ENCODE data around the gene SAMD11.

Gene SAMD11

GRCh38 chr1:932776-933602 lies 9.3 kb downstream of the SAMD11 start:
- DNase-seq = no peak

GRCh38 chr1:933603-933940 lies 9.8 kb downstream of the SAMD11 start:
- no peak for DNase-seq

- no peak for DNase-seq
Observed at GRCh38 chr1:934991-935750, 11.4 kb downstream of the SAMD11 start.

DNA sequence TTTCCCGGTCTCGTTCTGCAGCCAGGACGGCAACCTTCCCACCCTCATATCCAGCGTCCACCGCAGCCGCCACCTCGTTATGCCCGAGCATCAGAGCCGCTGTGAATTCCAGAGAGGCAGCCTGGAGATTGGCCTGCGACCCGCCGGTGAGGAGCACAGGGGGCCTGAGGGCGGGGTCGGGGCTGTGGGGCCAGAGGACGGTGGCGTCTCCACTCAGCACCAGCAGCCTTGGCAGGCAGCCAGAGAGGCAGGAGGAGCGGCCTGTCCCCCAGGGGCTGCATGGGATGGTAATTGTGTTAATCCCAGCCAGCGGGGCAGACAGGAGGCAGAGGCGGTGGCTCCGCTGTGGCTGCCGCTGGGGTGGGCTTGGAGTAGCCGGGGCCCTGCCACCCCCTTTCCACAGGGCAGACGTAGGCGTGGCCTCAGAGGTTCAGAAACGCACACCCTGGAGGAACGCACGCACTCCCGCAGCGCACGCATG lies 12.1 kb downstream of the SAMD11 start:
- peak; percentile 31 for DNase-seq

GRCh38 chr1:936348-937264 lies 12.9 kb downstream of the SAMD11 start:
- DNase-seq = no peak

GRCh38 chr1:937521-937920 lies 13.8 kb downstream of the SAMD11 start:
- no peak for DNase-seq

DNA sequence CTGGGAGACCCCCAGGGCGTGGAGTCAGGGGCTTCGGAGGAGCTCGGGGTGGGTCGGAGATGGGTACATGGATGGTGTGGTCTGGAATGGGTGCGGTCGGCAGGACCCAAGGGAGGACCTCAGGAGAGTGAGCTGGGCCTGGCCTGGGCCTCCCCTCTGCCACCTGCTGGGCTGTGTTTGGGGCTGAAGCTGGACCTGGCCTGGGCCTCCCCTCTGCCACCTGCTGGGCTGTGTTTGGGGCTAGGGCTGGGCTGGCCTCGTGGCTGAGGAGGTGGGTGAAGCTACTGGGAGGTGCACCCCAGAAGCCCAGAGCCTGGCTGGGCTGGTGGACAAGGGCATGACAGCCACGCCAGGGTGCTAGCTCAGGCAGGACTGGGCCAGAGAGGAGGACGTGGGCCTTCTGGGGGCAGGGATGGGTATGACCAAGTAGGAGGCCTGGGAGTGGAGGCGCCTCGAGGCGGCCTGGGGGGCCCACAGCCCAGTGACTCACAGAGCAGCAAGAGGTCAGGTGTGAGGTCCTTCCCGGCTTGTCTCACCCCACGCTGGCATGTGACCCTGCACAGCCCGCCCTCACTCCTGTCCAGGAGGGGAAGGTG lies 14.5 kb downstream of the SAMD11 start:
- no peak for DNase-seq

DNA sequence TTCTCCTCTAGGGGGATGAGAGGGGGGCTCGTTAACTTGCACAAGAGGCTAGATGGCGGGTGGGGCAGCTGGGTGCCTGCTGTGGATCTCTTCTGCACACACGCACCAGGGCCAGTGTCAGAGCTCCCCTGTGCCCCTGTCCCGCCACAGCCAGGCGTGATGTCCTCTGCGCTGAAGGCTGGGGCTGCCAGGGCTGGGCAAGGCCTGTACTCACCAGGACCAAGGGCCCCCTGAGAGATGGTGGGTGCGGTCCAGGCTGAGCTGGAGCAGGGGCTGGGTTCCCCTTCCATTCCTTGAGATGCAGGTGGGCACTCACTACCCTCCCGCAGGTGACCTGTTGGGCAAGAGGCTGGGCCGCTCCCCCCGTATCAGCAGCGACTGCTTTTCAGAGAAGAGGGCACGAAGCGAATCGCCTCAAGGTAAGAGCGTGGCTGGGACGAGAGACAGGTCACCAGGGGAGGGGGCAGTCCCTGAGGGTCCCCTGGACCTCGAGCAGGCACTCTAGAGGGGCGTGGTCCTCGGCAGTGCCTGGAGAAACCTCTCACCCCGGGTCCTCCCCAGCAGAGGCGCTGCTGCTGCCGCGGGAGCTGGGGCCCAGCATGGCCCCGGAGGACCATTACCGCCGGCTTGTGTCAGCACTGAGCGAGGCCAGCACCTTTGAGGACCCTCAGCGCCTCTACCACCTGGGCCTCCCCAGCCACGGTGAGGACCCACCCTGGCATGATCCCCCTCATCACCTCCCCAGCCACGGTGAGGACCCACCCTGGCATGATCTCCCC lies 15.2 kb downstream of the SAMD11 start:
- DNase-seq = no peak

GRCh38 chr1:939511-940106 lies 15.9 kb downstream of the SAMD11 start:
- DNase-seq = no peak

DNA sequence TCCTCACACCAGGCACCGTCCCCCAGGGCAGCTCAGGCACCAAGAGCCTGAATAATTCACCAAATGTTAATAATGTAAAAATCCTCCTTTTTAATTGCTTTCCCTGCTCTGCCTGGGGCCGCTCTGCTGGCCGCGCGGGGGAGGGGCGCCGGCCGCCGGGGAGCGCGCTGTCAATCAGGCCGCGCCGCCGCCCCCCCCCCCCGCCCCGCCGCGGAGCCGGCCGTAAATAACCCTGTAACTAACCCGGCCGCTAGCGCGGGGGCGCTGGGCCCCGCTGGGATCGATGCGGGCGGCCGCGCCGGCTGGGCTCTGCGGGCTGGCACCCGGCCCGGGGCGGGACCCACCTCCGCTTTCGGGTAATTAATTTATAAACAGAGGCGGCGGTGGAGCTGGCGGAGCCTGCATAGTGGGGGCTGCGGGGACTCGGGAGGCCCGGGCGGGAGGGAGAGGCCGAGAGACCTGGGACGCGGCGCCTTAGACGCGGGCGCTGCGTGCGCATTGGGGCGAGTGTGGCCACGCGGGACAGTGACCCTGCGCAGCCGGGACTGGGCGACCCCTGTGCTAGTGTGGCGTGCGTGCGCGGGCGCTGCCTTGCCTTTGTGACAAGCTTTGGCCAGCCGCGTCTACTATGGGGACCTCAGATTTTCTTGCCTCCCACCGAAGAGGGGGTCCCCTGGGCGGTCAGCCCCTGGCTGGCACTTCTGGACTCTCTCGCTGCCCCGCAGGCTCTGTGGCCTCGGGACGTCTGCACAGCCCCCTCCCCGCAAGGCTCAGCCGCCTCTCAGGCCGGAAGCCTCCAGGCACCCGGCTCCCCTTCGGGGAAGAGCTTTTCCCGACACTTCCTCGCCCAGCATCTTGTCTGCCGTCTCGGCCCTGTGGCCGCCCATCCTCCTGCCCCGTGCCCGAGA lies 16.6 kb downstream of the SAMD11 start:
- peak; percentile 36 for DNase-seq

DNA sequence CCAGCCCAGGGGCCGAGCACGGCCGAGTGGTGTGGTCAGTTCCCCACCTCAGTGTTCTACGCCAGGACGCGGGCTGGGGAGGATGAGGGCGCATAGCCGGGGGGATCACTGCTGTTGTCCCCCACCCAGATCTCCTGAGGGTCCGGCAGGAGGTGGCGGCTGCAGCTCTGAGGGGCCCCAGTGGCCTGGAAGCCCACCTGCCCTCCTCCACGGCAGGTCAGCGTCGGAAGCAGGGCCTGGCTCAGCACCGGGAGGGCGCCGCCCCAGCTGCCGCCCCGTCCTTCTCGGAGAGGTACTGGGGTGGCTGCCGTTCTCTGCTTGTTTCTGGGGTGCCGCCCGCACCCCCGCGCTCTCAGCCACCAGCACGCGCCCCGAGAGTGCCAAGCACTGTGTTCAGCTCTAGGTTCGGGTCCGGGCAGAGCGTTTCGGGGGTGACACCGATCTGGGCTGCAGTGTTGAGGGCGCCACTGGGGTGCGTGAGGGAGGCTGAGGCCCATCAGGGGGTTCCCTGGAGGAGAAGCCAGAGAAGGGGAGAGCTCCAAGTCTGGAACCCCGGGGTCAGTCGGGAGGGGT lies 17.4 kb downstream of the SAMD11 start:
- no peak for DNase-seq

DNA sequence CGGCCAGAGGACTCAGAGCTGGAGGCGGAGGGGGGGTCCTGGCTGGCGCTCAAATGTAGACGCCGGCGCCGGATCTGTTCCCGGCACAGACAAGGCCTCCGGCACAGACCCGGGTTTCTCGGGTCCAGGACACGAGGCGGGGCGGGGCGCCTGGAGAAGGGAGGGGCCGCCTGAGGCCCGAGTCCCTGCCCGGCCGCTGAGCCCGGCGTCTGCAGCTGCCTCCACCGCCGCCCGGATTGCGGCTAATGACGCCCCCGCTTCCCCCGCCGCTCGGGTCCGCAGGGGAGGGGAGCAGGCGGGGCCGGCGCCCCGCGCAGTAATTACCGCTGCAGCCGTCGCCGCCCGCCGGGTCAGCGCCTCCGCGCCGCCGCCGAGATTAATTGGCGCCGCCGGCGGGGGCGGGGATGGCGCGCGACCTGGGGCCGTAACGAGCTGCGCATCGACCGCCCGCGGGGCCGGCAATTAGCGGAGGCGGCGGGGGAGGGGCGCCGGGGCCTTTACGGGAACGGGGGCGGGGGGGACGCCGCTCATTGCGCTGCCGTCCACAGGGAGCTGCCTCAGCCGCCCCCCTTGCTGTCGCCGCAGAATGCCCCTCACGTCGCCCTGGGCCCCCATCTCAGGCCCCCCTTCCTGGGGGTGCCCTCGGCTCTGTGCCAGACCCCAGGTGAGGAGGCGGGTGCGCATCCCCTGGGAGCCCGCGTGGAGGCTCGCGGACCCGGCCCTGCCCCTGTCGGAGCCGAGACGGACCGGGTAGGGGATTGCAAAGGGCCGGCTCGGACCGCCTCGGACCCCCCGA lies 18.1 kb downstream of the SAMD11 start:
- peak; percentile 57 for DNase-seq

DNA sequence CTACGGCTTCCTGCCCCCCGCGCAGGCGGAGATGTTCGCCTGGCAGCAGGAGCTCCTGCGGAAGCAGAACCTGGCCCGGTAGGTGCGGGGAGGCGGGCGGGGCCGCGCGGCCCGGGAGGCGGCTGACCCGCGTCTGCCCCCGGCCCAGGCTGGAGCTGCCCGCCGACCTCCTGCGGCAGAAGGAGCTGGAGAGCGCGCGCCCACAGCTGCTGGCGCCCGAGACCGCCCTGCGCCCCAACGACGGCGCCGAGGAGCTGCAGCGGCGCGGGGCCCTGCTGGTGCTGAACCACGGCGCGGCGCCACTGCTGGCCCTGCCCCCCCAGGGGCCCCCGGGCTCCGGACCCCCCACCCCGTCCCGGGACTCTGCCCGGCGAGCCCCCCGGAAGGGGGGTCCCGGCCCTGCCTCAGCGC lies 18.7 kb downstream of the SAMD11 start:
- DNase-seq = no peak

DNA sequence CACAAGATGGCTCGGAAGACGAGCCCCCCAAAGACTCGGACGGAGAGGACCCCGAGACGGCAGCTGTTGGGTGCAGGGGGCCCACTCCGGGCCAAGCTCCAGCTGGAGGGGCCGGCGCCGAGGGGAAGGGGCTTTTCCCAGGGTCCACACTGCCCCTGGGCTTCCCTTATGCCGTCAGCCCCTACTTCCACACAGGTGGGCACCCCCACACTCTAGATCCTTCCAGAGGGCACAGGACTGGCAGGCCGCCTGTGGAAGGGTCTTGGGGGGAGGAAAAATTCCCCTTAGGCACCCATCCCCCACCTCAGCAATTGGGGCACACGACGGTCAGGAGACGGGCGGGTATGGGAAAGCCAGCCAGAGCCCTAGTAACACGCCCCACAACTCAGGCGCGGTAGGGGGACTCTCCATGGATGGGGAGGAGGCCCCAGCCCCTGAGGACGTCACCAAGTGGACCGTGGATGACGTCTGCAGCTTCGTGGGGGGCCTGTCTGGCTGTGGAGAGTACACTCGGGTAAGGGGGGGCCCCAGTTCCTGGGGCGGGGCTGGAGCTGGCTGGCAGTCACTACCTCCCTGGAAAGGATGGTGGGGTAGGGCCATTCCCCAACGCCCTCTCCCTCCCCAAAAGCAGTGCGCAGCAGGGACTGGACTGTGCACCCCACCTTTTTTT lies 19.3 kb downstream of the SAMD11 start:
- peak; percentile 34 for DNase-seq

- DNase-seq = no peak
Observed at GRCh38 chr1:943545-944340, 20.0 kb downstream of the SAMD11 start.

GRCh38 chr1:944341-945325 lies 20.9 kb downstream of the SAMD11 start:
- no peak for DNase-seq
